Transverse colon (tissue), 4 donors: ENCODE data around the gene IDS.

ENCODE experiments used
- EP300 ChIP-seq: sonication (generic); formaldehyde crosslinking; IDR thresholded peaks from one replicate; pipeline ENCODE4 v1.6.1; 2017; ENCODE audit warnings: antibody characterized with exemption, low read depth
- POLR2A ChIP-seq: fragments of 450-650 bp; IDR thresholded peaks from one replicate; pipeline ENCODE4 v1.6.1; 2016; ENCODE audit warnings: antibody characterized with exemption, mild to moderate bottlenecking, moderate library complexity
- POLR2AphosphoS5 ChIP-seq, 3 donors: sonication (generic); formaldehyde crosslinking; IDR thresholded peaks; one replicate each; pipeline ENCODE4 v1.6.1; 2016; ENCODE audit warnings: antibody characterized with exemption in 3 of 3
- TF ChIP-seq, protein P1 (sequence below), 5 experiments: fragments of 200-600 bp in 3 of 5; fragments of 450-650 bp in 2 of 5; sonication (generic) in 3 of 5; IDR thresholded peaks; 1 replicate in 2 of 5; 2 replicates in 3 of 5; pipeline ENCODE4 v1.5.1; 2016 to 2017; ENCODE audit warnings: antibody characterized with exemption in 5 of 5, inconsistent platforms in 3 of 5, mild to moderate bottlenecking in 2 of 5, moderate library complexity in 1 of 5

GRCh38 chrX:149499766-149500165 is 5.3 kb downstream of the IDS start:
- TF ChIP-seq POLR2A: no peak
- TF ChIP-seq, protein P1, sequence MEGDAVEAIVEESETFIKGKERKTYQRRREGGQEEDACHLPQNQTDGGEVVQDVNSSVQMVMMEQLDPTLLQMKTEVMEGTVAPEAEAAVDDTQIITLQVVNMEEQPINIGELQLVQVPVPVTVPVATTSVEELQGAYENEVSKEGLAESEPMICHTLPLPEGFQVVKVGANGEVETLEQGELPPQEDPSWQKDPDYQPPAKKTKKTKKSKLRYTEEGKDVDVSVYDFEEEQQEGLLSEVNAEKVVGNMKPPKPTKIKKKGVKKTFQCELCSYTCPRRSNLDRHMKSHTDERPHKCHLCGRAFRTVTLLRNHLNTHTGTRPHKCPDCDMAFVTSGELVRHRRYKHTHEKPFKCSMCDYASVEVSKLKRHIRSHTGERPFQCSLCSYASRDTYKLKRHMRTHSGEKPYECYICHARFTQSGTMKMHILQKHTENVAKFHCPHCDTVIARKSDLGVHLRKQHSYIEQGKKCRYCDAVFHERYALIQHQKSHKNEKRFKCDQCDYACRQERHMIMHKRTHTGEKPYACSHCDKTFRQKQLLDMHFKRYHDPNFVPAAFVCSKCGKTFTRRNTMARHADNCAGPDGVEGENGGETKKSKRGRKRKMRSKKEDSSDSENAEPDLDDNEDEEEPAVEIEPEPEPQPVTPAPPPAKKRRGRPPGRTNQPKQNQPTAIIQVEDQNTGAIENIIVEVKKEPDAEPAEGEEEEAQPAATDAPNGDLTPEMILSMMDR (IDR thresholded peaks at IDR 0.05): no peak
- no peak for TF ChIP-seq POLR2AphosphoS5 (IDR thresholded peaks at IDR 0.05)
- no peak for TF ChIP-seq EP300
